HEK293T (cell line): ENCODE data around the gene APOL3.
"Not testable (repeated sequence)": the region's sequence is repeated elsewhere in the genome, so short reads cannot be mapped to it uniquely, and the experiment has no call there.

Experiments used
- CTCF ChIA-PET: fragments of 350-600 bp; formaldehyde crosslinking; extraction: SDS; loops from one replicate; lab custom pipeline; 2021; ENCODE audit warnings: antibody characterized with exemption, inconsistent platforms; lab: Yijun Ruan, JAX
- POLR2A ChIA-PET: fragments of 350-600 bp; formaldehyde crosslinking; extraction: SDS; loops from one replicate; lab custom pipeline; 2020; ENCODE audit warnings: antibody characterized with exemption, inconsistent platforms; lab: Yijun Ruan, JAX
- DNase-seq: peaks from one replicate; pipeline ENCODE4 v3.0.0; 2012; ENCODE audit warnings: mixed read lengths; ENCODE audit errors: extremely low spot score
- ARNT ChIP-seq: fragments of 450-650 bp; IDR thresholded peaks from 2 replicates; pipeline ENCODE4 v1.6.1; 2017; ENCODE audit warnings: mild to moderate bottlenecking
- BHLHE40 ChIP-seq: fragments of 450-650 bp; IDR thresholded peaks from 2 replicates; pipeline ENCODE4 v1.6.1; 2016; ENCODE audit warnings: mild to moderate bottlenecking, moderate library complexity, borderline replicate concordance
- CTBP1 ChIP-seq: fragments of 450-650 bp; IDR thresholded peaks from 2 replicates; pipeline ENCODE4 v1.6.1; 2016; ENCODE audit warnings: borderline replicate concordance
- ELF4 ChIP-seq: fragments of 450-650 bp; IDR thresholded peaks from 2 replicates; pipeline ENCODE4 v1.6.1; 2017; ENCODE audit warnings: antibody characterized with exemption
- FOXA1 ChIP-seq: fragments of 450-650 bp; IDR thresholded peaks from 2 replicates; pipeline ENCODE4 v1.6.1; 2016; ENCODE audit warnings: mild to moderate bottlenecking
- FOXK2 ChIP-seq: fragments of 450-650 bp; IDR thresholded peaks from 2 replicates; pipeline ENCODE4 v1.6.1; 2016; ENCODE audit warnings: mild to moderate bottlenecking
- FOXM1 ChIP-seq: fragments of 450-650 bp; IDR thresholded peaks from 2 replicates; pipeline ENCODE4 v1.6.1; 2017; ENCODE audit warnings: mild to moderate bottlenecking, borderline replicate concordance
- HDGF ChIP-seq: fragments of 450-650 bp; IDR thresholded peaks from 2 replicates; pipeline ENCODE4 v1.6.1; 2017; ENCODE audit warnings: antibody characterized with exemption, borderline replicate concordance
- L3MBTL2 ChIP-seq: fragments of 450-650 bp; conservative IDR thresholded peaks from 2 replicates; pipeline ENCODE4 v1.6.1; 2016; ENCODE audit warnings: mild to moderate bottlenecking
- LEF1 ChIP-seq: fragments of 450-650 bp; IDR thresholded peaks from 2 replicates; pipeline ENCODE4 v1.6.1; 2017; ENCODE audit warnings: mild to moderate bottlenecking, borderline replicate concordance
- NFRKB ChIP-seq: fragments of 450-650 bp; IDR thresholded peaks from 2 replicates; pipeline ENCODE4 v1.6.1; 2016; ENCODE audit warnings: mild to moderate bottlenecking, moderate library complexity
- PKNOX1 ChIP-seq: fragments of 450-650 bp; IDR thresholded peaks from 2 replicates; pipeline ENCODE4 v1.6.1; 2016
- SP1 ChIP-seq: fragments of 450-650 bp; IDR thresholded peaks from 2 replicates; pipeline ENCODE4 v1.6.1; 2017
- SUZ12 ChIP-seq: fragments of 450-650 bp; IDR thresholded peaks from 2 replicates; pipeline ENCODE4 v1.6.1; 2016; ENCODE audit warnings: mild to moderate bottlenecking
- TARDBP ChIP-seq: fragments of 450-650 bp; IDR thresholded peaks from 2 replicates; pipeline ENCODE4 v1.6.1; 2016
- ZNF384 ChIP-seq: fragments of 450-650 bp; IDR thresholded peaks from 2 replicates; pipeline ENCODE4 v1.6.1; 2016

The APOL3 gene

GRCh38 chr22:36193171-36193570, 32.6 kb upstream of the APOL3 start:
- POLR2A ChIA-PET, result no interaction called here
- CTCF ChIA-PET, result interaction anchor here (0.9 kb wide), 1 partner anchor 12 kb away, joined by 4 read pairs; no protein-coding TSS in a partner anchor
- TF ChIP-seq TARDBP, result no peak
- no peak for TF ChIP-seq FOXA1
- TF ChIP-seq CTBP1, result no peak
- TF ChIP-seq FOXK2, result no peak
- no peak for TF ChIP-seq HDGF
- no peak for TF ChIP-seq SP1
- no peak for DNase-seq

- TF ChIP-seq CTBP1 (no peak), NFRKB (no peak), ZNF384 (no peak), TARDBP (no peak), ARNT (no peak), FOXA1 (no peak), ELF4 (no peak), SP1 (no peak)
- ChIA-PET CTCF (interaction anchor here (0.9 kb wide), 1 partner anchor 11 kb away, joined by 4 read pairs; no protein-coding TSS in a partner anchor), POLR2A (no interaction called here)
- DNase-seq, result no peak
Measured at GRCh38 chr22:36192542-36192941, 32.0 kb upstream of the APOL3 start.

- POLR2A ChIA-PET, result no interaction called here
- no peak for TF ChIP-seq TARDBP
Measured at GRCh38 chr22:36191106-36191836, 30.7 kb upstream of the APOL3 start.

GRCh38 chr22:36187862-36188261, 27.3 kb upstream of the APOL3 start:
- POLR2A ChIA-PET, CTCF ChIA-PET, DNase-seq: not testable (repeated sequence)

More at GRCh38 chr22:36191106-36191836, 30.7 kb upstream of the APOL3 start:
- DNase-seq, result no peak
- CTCF ChIA-PET, result no interaction called here

- no peak for TF ChIP-seq FOXA1
- no peak for TF ChIP-seq ZNF384
- TF ChIP-seq SUZ12, result no peak
- no peak for TF ChIP-seq ELF4
- TF ChIP-seq HDGF, result no peak
- TF ChIP-seq FOXM1, result no peak
- TF ChIP-seq BHLHE40, result no peak
- TF ChIP-seq CTBP1, result no peak
- no peak for TF ChIP-seq NFRKB
- TF ChIP-seq PKNOX1, result no peak
- no peak for TF ChIP-seq ARNT
- no peak for TF ChIP-seq L3MBTL2
- no peak for TF ChIP-seq SP1
- TF ChIP-seq TARDBP, result no peak
- no peak for TF ChIP-seq LEF1
- no peak for TF ChIP-seq FOXK2
- DNase-seq, result no peak
- POLR2A ChIA-PET, result no interaction called here
- CTCF ChIA-PET, result no interaction called here
Measured at GRCh38 chr22:36185828-36186624, 25.5 kb upstream of the APOL3 start.

- no peak for DNase-seq
Measured at GRCh38 chr22:36184433-36185025, 24.0 kb upstream of the APOL3 start.

GRCh38 chr22:36183446-36183845, 22.9 kb upstream of the APOL3 start:
- CTCF ChIA-PET, result interaction anchor here (0.6 kb wide), 1 partner anchor 572 kb away, joined by 3 read pairs; no protein-coding TSS in a partner anchor

More at GRCh38 chr22:36184433-36185025, 24.0 kb upstream of the APOL3 start:
- ChIA-PET POLR2A (no interaction called here), CTCF (no interaction called here)
- no peak for TF ChIP-seq FOXM1

GRCh38 chr22:36182857-36183256, 22.3 kb upstream of the APOL3 start:
- CTCF ChIA-PET, result interaction anchor here (0.6 kb wide), 1 partner anchor 571 kb away, joined by 3 read pairs; no protein-coding TSS in a partner anchor
- POLR2A ChIA-PET, result no interaction called here
- DNase-seq, result no peak
- no peak for TF ChIP-seq NFRKB
- TF ChIP-seq LEF1, result no peak
- TF ChIP-seq ZNF384, result no peak
- TF ChIP-seq FOXM1, result no peak
- no peak for TF ChIP-seq L3MBTL2
- TF ChIP-seq ARNT, result no peak
- TF ChIP-seq BHLHE40, result no peak
- no peak for TF ChIP-seq FOXK2
- no peak for TF ChIP-seq SUZ12
- TF ChIP-seq HDGF, result no peak
- no peak for TF ChIP-seq TARDBP
- no peak for TF ChIP-seq CTBP1
- TF ChIP-seq PKNOX1, result no peak
- no peak for TF ChIP-seq FOXA1
- no peak for TF ChIP-seq SP1
- TF ChIP-seq ELF4, result no peak

More at GRCh38 chr22:36183446-36183845, 22.9 kb upstream of the APOL3 start:
- DNase-seq, result no peak
- TF ChIP-seq ELF4 (no peak), ARNT (no peak), NFRKB (no peak), LEF1 (no peak), FOXM1 (no peak), HDGF (no peak), SUZ12 (no peak)
- POLR2A ChIA-PET, result no interaction called here
